ENCODE measurements around the gene MMP20.

MMP20 gene

GRCh38 chr11:102544594-102544993, 80.5 kb downstream of the MMP20 start:
- no peak overlapping the region for H3K4me3 ChIP-seq (ENCODE audit: low read depth, low read length)
- DNase-seq (ENCODE audit: low read depth): no peak
- no peak for TF ChIP-seq MYC (IDR thresholded peaks at IDR 0.05; ENCODE audit: low read depth, low read length)
- TF ChIP-seq, protein P1, sequence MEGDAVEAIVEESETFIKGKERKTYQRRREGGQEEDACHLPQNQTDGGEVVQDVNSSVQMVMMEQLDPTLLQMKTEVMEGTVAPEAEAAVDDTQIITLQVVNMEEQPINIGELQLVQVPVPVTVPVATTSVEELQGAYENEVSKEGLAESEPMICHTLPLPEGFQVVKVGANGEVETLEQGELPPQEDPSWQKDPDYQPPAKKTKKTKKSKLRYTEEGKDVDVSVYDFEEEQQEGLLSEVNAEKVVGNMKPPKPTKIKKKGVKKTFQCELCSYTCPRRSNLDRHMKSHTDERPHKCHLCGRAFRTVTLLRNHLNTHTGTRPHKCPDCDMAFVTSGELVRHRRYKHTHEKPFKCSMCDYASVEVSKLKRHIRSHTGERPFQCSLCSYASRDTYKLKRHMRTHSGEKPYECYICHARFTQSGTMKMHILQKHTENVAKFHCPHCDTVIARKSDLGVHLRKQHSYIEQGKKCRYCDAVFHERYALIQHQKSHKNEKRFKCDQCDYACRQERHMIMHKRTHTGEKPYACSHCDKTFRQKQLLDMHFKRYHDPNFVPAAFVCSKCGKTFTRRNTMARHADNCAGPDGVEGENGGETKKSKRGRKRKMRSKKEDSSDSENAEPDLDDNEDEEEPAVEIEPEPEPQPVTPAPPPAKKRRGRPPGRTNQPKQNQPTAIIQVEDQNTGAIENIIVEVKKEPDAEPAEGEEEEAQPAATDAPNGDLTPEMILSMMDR (IDR thresholded peaks at IDR 0.05; ENCODE audit: low read depth, low read length): no peak
- TF ChIP-seq, protein P2, sequence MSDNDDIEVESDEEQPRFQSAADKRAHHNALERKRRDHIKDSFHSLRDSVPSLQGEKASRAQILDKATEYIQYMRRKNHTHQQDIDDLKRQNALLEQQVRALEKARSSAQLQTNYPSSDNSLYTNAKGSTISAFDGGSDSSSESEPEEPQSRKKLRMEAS (IDR thresholded peaks at IDR 0.05; ENCODE audit: low read depth, low read length): no peak
- TF ChIP-seq POLR2A (IDR thresholded peaks at IDR 0.05; ENCODE audit: extremely low read depth, insufficient read length): no peak

GRCh38 chr11:102539567-102539966, 85.6 kb downstream of the MMP20 start:
- H3K4me3 ChIP-seq (ENCODE audit: low read depth, low read length): no peak overlapping the region
- no peak for DNase-seq (ENCODE audit: low read depth)
- TF ChIP-seq, protein P1 (IDR thresholded peaks at IDR 0.05; ENCODE audit: low read depth, low read length): no peak
- TF ChIP-seq POLR2A (IDR thresholded peaks at IDR 0.05; ENCODE audit: extremely low read depth, insufficient read length) (no peak), MYC (IDR thresholded peaks at IDR 0.05; ENCODE audit: low read depth, low read length) (no peak)
- TF ChIP-seq, protein P2 (IDR thresholded peaks at IDR 0.05; ENCODE audit: low read depth, low read length): no peak

DNA sequence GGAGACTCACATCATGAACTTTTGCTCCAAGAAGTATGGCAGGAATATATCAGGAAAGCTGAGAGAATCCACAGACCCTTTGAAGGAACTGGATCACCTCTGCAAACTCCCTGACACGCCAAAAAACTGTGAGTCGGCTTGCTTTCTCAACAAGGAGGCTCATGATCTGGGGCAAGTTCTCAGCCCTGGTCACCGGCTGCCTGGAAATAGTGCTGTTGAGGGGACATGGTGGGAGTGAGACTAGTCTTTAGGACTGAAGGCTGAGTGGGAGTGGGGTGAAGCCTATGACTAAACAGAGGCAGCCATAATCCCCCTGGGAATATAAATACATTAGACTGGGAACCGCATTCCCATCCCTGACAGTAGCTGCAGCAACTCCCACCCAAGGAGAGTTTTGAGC, 86.2 kb downstream of the MMP20 start:
- TF ChIP-seq, protein P1 (IDR thresholded peaks at IDR 0.05; ENCODE audit: low read depth, low read length): no peak
- TF ChIP-seq MYC (IDR thresholded peaks at IDR 0.05; ENCODE audit: low read depth, low read length) (no peak), POLR2A (IDR thresholded peaks at IDR 0.05; ENCODE audit: extremely low read depth, insufficient read length) (no peak)
- TF ChIP-seq, protein P2 (IDR thresholded peaks at IDR 0.05; ENCODE audit: low read depth, low read length): no peak
- DNase-seq (ENCODE audit: low read depth): no peak
- H3K4me3 ChIP-seq (ENCODE audit: low read depth, low read length): no peak overlapping the region

DNA sequence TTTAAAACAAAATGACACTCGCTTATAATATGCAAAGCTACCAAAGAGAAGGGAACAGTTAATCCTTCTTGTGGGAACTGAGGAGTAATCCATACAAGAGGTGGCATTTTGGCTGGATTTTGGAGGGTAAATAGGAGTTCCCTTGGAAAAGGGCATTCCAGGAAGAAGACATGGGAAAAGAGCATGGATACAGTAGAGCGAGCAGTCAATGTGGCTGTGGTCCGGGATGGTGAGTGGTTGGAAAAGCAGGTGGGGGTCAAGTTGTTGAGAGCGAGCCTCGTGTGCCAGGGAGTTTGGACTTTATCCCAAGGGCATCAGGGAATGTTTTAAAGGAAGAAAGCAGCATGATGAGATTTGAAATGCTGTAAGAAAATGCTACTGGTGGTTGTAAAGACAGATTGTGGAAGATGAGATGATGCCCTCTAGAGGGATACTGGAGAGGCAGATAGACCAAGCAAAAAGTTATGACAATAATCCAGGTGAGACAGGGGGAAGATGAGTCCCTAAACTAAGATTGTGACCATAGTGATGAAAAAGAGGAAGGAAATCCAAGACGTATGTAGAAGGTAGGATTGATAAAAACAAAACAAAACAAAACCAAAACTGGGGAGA, 90.8 kb downstream of the MMP20 start:
- no peak for TF ChIP-seq POLR2A (IDR thresholded peaks at IDR 0.05; ENCODE audit: extremely low read depth, insufficient read length)
- TF ChIP-seq, protein P2 (IDR thresholded peaks at IDR 0.05; ENCODE audit: low read depth, low read length): no peak
- no peak overlapping the region for H3K4me3 ChIP-seq (ENCODE audit: low read depth, low read length)
- no peak for DNase-seq (ENCODE audit: low read depth)

- DNase-seq (ENCODE audit: low read depth): peak; percentile 55
- no peak for TF ChIP-seq MYC (IDR thresholded peaks at IDR 0.05; ENCODE audit: low read depth, low read length)
- TF ChIP-seq, protein P1 (IDR thresholded peaks at IDR 0.05; ENCODE audit: low read depth, low read length): no peak
- TF ChIP-seq POLR2A (IDR thresholded peaks at IDR 0.05; ENCODE audit: extremely low read depth, insufficient read length): no peak
- TF ChIP-seq, protein P2 (IDR thresholded peaks at IDR 0.05; ENCODE audit: low read depth, low read length): no peak
- peak within 1 kb of the TSS; percentile 25 for H3K4me3 ChIP-seq (ENCODE audit: low read depth, low read length)
These were observed 94.6 kb downstream of the MMP20 start, which contains the start of gene MMP7 for GRCh38 chr11:102530558-102530957. MMP7 (minus strand) TSS chr11:102530747; CDS start chr11:102530700, 47 bp downstream.

GRCh38 chr11:102528618-102529017, 96.5 kb downstream of the MMP20 start:
- DNase-seq (ENCODE audit: low read depth): no peak
- H3K4me3 ChIP-seq (ENCODE audit: low read depth, low read length): no peak overlapping the region
- TF ChIP-seq, protein P2 (IDR thresholded peaks at IDR 0.05; ENCODE audit: low read depth, low read length): no peak
- TF ChIP-seq, protein P1 (IDR thresholded peaks at IDR 0.05; ENCODE audit: low read depth, low read length): no peak
- no peak for TF ChIP-seq POLR2A (IDR thresholded peaks at IDR 0.05; ENCODE audit: extremely low read depth, insufficient read length)
- no peak for TF ChIP-seq MYC (IDR thresholded peaks at IDR 0.05; ENCODE audit: low read depth, low read length)

All from NB4 (cell line).